SK-N-DZ (cell line): ENCODE data around the gene VMAC.

Experiments used
- DNase-seq: peaks from one replicate; pipeline ENCODE4 v3.0.0-alpha.2; 2015; ENCODE audit warnings: low spot score

Gene VMAC

GRCh38 chr19:5903624-5904351, 884 bp upstream of the VMAC start, which contains the start of gene NDUFA11:
Gene NDUFA11, minus strand, starts transcription at chr19:5903790. Its CDS starts 82 bp downstream, at chr19:5903708.
- DNase-seq = peak; percentile 93

GRCh38 chr19:5905114-5905778, 574 bp downstream of the VMAC start:
- DNase-seq = no peak

GRCh38 chr19:5907241-5907640, 2.6 kb downstream of the VMAC start:
- DNase-seq = no peak

- DNase-seq = no peak
Observed at GRCh38 chr19:5908773-5909442, 4.2 kb downstream of the VMAC start.

- DNase-seq = no peak
Observed at GRCh38 chr19:5910638-5910907, 5.9 kb downstream of the VMAC start.

GRCh38 chr19:5911366-5911765, 6.7 kb downstream of the VMAC start:
- no peak for DNase-seq

GRCh38 chr19:5913739-5914357, 9.2 kb downstream of the VMAC start, which contains the start of gene CAPS:
Gene CAPS, plus strand, starts transcription at chr19:5914254. Its CDS starts 153 bp downstream, at chr19:5914407.
- no peak for DNase-seq

- DNase-seq = no peak
Observed at GRCh38 chr19:5914358-5914774, 9.7 kb downstream of the VMAC start.

GRCh38 chr19:5914946-5915781, 10.5 kb downstream of the VMAC start:
- no peak for DNase-seq

- DNase-seq = no peak
Observed at GRCh38 chr19:5915782-5916165, 11.1 kb downstream of the VMAC start.

- no peak for DNase-seq
Observed at GRCh38 chr19:5916181-5916708, 11.6 kb downstream of the VMAC start.

GRCh38 chr19:5917431-5918107, 12.9 kb downstream of the VMAC start:
- no peak for DNase-seq

- DNase-seq = no peak
Observed at GRCh38 chr19:5918463-5919079, 13.9 kb downstream of the VMAC start.

GRCh38 chr19:5921516-5922160, 17.0 kb downstream of the VMAC start:
- no peak for DNase-seq

- DNase-seq = no peak
Observed at GRCh38 chr19:5922161-5922545, 17.5 kb downstream of the VMAC start.

- no peak for DNase-seq
Observed at GRCh38 chr19:5923356-5923755, 18.7 kb downstream of the VMAC start.

GRCh38 chr19:5925830-5926427, 21.3 kb downstream of the VMAC start:
- DNase-seq = no peak

GRCh38 chr19:5926641-5927440, 22.2 kb downstream of the VMAC start:
- DNase-seq = no peak
